SK-N-DZ (cell line): ENCODE results near the gene PALMD.

Experiments used
- DNase-seq: peaks from one replicate; pipeline ENCODE4 v3.0.0-alpha.2; 2015; ENCODE audit warnings: low spot score

Gene PALMD

DNA sequence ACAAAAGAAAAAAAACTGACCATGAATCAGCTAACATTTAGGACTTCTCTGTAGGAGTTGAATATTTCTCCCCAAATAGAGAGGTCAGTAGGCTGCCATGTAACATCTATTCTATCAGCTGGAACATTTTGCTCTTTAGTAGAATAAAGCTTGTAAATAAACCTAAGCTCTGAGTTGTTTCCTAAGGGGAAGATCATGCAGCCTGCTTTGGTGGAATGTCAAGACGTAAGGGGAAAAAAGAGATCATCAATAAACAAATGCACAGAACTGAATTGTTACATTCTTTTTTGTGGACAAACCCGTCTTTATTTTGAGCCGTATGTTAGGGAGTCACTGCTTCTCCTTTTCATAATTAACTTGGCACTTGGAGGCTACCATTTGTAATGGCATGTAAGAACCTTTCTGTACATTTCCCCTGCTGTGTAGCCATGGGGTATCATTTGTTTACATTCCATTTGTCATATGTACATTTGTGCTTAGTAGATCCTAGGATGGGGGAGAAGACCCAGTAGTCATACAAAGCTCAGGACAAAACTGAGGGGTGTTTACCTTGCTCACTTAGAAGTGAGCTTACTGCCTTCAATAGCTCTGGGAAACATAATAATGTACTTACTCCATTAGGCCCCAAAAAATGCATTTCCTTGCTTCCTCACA, 10.8 kb upstream of the PALMD start:
- DNase-seq, result no peak

DNA sequence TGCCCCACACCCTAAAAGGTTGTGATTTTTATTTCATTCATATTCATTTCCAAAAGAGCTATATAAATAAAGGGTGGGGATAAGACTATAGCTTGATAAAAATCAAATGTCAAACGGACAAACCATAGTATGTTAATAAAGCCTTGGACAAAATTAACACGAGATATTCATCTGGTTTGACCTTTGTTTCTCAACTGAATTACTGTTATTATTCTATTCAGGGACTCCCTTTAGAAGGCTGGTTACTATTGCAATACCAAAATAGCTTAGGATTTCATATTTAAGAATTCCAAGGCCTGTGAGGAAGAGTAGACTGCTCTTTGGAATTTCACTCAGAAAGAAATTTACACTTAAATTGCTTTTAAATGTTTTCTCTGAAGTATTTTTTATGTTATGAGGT, 10.2 kb upstream of the PALMD start:
- DNase-seq, result no peak

DNA sequence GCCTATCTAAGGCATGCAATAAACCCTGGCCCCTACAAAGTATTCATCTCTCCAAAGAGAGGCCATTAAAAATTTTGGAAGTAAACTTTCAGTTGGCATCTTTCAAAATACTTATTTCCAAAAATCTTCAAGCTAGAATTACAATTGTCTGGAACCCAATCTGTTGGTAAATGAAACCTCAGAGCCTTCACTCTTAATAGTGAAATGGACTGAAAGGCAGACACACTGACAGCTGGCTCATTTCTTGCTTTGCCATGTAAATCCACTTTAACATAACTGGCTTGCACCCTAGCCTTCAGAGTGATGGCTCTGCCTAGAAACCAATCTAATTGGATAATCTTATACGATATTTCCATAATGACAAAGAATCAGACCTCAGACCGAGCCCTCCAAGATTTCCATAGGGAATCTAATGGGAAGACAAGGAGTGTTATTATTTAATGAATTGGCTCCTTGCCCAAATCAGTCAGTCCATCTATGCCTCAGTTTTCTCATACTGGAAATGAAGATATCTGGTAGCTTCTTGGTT, 9.2 kb upstream of the PALMD start:
- DNase-seq, result no peak

DNA sequence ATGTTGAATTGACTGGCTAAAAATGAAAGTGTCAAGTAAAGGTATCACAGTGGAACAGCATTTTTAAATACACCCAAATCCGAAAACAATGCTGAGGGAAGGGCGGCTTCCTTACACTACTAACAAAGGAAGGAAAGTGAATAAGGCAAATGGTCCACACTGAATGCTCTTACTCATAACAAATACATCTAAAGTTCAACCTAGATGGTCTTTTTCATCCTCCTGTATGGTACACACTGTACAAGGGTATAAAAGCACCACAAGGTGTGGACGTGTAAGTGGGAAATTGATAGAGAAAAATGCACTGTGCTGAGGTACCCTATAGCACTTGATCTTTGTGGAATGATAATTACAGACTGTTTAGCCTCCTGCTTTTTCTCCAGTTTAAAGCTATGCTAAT, 7.1 kb upstream of the PALMD start:
- no peak for DNase-seq

DNA sequence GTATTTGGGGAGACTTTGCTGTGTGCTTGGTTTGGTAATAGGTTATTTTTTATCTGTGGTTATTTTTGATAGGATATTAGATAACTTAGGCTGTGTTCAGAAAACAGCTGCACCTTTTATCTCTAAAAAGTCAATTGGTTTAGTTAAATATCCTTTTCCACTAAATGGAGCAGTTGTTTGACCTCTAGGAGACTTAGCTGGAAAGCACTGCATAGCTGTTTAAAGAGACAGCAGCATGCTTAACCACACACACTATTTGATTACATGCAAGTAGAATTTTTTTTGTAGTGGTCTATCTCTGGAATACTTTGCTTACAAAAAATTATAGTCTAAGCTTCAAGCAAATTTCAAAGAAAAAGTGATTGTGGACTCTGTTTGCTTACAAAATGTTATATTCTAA, 6.5 kb upstream of the PALMD start:
- DNase-seq, result no peak

DNA sequence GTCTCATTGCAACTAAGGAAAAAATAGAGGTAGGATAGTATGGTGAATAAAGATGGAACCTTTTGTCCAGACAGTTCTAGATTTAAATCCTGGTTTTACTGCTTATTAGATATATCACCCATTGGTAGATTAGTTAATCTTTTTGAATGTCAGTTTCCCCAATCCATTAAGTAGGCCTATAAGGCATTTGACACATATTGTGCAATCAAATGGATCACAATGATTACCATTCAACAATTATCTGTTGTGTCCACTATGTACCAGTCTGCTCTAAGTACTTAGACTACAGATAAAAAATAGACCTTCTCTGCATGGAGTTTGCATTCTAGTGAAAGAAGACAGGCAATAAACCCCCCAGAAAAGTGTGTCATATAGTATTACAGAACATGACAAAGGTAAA, 6.0 kb upstream of the PALMD start:
- DNase-seq, result no peak

DNA sequence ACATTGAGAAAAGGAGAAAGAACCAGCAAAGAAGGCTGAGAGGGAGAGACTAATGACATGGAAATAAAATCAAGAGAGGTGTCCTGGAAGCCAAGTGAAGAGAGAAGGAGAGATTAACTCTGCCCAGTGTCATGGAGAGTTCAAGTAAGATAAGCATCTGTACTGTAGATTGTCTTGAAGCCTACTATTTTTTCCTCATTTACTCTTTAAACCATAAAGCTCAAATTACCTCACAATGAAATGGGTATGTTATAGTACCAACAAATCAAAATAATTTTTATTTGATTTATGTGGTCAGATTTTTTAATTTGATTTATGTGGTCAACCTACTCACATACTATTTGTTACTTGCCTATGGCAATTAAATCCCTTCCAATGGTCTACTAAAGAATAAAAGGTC, 5.2 kb upstream of the PALMD start:
- DNase-seq, result peak; percentile 32

DNA sequence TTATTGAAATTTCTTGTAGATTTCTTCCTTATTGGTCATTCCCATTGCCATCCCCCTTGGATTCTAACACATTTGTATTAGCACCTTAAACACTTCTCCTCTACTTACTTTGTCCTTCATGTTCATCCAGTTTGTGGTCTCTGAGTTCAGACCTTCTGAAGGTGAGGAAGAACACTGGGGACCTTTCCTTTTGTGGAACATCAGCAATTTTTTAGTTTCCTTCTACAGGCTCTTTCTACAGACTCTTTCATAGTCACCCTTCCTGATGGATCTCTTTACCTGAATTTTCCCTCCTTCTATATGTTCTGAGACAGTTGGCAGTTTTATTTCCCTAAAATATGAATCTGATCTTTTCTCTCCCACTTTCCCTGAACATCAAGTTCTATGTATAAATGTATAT, 4.4 kb upstream of the PALMD start:
- DNase-seq, result no peak

DNA sequence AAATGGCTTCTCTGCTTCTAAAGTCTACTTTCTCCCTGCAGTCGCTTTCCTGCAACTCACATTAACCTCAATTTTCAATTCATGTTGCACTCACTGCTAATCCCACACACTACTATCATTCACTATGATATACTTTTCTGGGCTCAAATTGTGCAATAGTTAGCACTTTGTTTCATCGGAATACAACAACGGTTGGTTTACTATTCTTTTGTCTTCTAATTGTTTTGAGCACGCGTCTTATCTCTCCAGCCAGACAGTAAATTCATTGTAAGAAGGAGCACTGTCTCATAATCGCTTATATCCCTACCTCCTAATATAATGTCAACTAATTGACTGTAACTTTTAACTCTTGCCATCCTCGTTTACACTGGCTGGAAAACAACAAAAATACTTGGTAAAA, 3.9 kb upstream of the PALMD start:
- no peak for DNase-seq

DNA sequence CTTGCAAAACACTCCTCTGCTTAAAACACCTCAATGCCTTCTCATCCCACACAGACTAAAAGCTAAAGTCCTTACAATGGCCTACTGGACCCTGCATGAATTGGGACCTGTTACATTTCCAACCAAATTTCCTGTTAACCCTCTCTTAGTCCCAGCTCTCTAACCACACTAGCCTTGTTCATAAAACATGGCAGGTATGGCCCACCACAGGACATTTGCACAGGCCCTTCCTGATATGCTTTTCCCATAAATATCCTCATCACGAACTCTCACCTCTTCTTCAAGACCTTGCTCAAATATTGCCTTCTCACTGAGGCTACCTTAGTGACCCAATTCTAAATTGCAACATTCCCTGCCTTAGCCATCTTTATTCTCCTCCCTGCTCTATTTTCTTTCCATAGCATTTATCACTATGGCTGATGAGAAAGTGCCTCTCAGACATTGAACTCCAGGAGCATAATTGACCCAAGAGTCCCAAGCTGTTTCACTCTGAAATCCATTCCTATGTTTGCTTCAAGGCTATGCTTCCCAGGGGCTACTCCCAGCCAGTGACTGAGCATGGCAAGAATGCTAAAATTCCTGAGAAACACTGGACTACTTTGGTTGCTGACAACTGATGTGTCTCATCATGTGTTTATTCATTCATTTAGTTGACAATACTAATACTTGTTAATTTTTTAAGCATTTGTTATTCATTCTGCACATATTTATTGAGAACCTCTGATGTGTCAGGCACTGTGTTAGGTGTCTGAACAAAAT, 2.7 kb upstream of the PALMD start:
- no peak for DNase-seq

DNA sequence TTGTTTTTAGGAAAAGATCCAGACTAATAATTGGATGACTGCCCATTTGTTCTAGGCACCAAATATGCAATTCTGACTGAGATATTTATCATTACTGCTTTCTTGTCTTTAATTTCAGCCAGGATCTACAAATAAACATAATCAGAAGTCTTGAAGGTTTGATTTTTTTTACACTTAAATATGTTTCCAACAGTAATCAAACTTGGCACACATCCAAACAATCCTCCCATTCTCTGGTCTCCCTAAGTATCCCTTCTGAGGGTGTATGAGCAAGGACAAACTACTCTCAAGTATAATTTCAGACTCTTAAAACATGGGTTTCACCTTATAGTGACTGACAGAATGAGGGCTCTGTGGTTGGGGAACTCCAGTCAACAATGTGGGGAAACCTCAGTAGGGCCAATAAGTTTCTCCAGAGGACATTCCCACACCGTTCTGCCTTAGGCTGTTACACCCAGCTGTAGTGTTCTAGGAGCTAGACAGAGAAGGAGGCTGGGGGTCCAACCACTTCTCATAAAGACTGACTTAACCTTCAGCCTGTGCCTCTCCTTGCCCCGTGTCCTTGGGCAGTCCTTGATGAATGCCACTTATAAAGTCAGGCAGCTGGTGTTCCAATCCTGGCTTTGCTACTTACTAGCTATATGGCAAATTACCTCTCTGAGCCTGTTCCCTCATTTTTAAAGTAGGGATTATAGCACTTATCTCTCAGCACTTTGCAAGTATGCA, 1.5 kb upstream of the PALMD start:
- DNase-seq, result no peak

DNA sequence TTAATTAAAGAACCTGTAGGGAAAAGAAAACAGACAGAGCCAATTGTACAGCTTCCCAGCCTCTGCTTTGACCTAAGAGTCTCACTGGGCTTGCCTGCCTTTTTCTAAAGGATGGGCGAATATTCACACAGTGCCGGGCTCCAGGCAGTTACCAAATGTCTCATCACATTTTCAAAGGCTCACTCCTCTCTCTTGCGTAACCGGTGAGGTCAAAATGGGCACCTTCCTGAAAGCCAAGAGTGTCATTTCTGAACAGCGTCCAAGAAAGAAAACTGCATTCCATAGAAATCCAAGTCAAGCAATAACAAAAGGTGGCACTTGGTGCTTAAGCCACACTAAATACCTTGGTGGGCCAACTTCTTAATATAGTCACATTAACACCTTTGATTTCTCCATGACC, 710 bp upstream of the PALMD start:
- no peak for DNase-seq

DNA sequence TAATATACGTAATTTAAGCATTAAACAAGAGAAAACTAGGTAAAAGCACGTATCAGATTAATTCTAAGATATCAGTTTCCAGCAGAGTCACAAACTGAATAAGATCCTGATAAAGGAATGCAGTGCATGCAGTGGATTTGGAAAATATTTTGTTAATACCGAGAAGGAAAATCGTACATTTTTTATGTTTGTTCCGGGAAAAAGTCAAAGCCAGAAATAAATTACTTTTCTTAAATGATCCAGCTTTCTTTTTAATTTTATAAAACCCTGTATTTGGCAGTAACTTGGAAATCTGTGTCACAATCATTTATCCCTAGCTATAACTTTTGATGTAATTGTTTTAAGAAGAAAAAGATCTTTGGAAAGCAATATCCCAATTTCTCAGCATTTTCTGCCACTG, 955 bp downstream of the PALMD start:
- DNase-seq, result no peak

DNA sequence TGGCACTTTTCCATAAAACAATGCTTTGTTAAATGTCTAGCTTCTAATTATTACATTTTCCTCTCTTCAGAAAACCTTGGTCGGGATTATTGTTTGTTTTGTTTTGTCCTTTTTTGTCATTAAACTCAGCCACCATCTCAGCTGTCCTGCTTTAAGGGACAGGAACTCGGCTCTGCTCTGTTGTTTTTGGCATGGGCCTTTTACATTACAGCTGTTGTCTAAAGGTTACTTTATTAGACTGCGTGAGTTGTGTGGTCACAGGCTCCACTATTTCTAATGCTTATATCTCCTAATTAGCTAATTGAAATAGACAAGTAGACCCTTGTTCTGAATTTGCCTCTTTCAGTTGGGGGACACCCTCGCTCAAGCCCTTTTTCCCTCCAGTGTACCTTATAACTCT, 1.6 kb downstream of the PALMD start:
- DNase-seq, result no peak

DNA sequence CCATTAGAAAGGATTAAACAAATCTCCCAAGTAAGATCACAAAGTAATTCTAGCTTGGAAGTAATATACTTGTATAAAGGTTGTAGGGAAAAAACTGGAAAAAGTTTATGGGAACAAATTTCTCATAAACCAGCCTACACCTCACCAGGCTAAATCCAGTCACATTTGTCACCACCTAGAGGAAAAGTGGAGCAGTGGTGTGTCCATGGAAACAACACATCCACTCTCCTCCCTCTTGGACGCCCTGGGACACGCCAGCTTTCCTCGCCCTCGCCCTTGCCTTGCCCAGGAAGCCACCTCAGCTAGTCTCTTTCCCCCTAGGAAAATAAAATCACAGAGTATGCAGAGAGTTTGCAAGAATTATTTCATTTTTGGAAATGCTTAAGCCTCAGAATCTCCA, 2.2 kb downstream of the PALMD start:
- peak; percentile 42 for DNase-seq

DNA sequence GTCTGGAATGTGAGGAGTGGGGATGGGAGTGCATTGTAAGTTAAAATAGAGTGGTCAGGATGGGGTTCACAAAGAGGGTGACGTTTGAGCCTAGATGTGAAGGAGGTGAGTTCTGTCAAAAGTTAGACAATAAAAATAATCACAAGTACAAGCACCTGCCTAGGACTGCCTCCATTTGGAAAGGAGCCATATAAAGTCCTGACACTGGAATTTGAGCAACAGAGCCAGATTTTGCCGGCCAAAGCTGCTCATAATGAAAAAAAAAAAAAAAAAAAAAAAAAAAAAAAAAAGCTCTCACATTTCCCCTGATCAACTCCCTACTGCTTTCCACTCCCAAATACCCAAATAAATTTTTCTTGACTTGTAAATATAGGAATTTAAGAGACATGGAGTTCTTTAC, 4.1 kb downstream of the PALMD start:
- DNase-seq, result no peak

DNA sequence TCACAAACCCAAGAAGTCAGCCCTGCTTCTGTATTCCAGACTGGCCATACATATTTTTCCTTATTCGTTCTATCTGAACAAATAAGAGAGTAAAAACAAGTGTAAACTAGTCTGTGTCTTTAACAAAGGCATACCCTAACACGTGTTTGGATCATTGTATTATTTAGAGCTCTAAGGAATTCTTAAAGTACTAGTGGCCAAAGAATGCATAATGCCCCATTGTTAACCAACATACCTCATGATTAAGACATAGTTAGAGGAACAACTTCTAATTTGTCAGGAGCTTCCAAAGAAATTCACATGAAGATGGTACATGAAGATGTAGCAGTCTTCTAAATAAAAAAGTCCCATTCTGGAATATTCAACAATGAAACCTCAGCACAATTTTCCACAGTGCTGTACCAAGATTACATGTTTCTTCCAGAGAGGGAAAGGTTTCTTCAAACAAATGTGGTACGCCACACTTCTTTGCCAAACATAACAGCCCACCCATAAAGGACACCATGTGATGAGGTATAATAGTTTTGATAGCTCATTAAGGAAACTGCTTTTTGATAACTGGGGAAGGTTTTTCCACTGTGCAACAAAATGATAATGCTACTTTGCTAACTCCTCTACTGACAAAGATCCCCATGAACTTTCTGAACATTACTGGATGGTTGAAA, 5.0 kb downstream of the PALMD start:
- DNase-seq, result no peak

DNA sequence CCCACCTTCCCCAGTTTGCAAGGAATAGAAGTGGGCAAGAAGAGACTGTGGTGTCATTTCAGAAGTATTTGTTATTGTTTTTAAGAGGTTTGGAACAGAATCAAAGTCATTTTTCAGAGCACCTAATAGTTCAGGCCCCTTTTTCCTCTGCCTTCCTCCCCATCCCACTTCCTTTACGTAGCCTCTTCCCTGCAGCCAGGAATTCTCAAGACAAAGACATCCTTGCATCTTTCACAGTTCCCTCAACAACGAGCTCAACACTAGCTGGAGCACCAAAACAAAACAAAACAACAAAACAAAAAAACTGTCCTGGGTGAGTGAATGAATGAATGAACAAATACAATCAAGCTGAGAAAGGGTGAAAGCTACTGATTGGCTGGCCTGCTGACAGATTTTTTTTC, 7.0 kb downstream of the PALMD start:
- no peak for DNase-seq

DNA sequence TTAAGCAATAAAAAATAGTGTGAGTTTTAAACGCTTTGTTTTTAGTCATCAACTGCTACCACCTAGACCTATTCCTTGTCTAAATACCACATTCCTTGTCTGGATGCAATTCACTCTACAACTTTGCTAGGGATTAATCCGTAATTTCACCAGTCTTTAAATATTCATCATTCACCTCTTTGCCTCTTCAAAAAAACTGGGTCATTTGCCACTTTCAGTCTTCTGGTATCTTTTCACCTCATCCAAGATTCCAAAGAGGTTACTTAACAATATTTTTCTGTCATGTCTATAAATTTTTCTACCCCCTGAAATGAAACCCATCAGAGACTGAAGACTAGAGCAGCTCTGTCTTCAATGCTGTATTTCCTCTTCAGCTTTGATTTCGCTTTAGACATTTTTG, 9.5 kb downstream of the PALMD start:
- no peak for DNase-seq

DNA sequence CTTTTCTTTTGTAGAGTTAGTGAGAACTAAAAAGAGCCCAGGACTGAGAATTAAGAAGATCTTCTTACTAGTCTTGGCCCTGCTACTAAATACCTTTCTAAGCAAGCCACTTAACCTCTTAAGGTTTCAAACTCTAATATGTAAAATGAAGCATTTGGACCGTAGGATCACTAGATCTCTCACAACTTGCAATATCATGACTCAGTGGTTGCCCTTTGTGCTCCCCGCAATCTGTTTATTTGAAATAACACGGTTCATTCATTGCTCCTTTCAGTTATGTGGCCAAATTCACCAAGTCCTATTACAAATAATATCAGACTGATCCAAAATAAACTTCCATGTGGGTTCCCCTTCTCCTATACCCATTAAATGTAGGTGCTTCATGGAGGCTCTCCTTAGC, 10.8 kb downstream of the PALMD start:
- DNase-seq, result no peak

DNA sequence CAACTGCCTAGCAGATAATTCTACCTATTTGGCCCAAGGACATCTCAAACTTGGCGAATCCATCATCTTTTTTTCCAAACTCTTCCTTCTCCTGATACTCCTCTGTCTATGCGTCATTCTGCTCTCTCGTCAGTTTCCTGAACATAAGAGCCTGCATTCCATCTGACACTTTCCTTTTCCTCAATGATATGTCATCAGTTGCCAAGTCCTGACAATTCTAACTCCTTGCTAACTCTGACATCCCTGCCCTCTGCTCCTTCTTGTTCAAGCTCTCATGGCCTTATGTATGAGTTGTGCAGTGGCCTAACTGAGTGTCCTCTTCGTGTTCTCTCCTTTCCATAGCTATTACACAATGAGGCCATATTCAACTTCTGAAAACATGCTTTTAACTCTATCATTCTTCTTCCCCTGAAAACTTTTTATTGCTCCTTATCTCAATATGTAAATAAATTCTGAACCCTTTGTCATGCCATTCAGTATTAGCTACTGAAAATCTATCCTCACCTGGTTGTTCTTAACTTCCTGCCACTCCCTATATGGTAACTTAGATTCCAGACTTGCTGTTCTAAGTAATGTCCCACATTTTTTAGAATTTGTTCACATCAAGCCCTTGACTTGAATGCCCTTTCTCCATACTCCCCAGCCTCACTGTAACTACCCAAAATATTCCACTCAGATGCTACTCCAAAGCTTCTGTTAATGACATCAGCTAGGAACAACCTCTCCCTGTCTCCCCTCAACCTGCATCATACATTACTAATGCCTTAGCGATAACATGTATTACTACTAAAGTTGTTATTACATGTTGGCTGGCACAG, 11.5 kb downstream of the PALMD start:
- DNase-seq, result no peak

DNA sequence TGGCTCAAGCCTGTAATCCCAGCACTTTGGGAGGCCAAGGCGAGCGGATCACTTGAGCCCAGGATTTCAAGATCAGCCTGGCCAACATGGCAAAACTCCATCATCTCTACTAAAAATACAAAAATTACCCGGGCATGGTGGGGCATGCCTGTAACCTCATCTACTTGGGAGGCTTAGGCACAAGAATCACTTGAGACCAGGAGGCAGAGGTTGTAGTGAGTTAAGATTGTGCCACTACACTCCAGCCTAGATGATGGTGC, 12.0 kb downstream of the PALMD start:
- DNase-seq, result no peak
